Heart left ventricle (tissue), 13 donors: Measurements from ENCODE around the gene ACOXL.

Source experiments
- POLR2A ChIP-seq, 2 donors: fragments of 450-650 bp; IDR thresholded peaks; one replicate each; pipeline ENCODE4 v1.6.1; 2017; ENCODE audit warnings: antibody characterized with exemption in 2 of 2, mild to moderate bottlenecking in 2 of 2, moderate library complexity in 2 of 2
- TF ChIP-seq, protein P1 (sequence below), 12 donors: fragments of 200-600 bp; sonication (generic) in 4 of 12; IDR thresholded peaks; one replicate each; pipeline versions ENCODE4 v1.5.0 to v1.8.0; 2018 to 2022; ENCODE audit warnings: antibody characterized with exemption in 12 of 12, mild to moderate bottlenecking in 5 of 12
- donor health status: ischemic (EF 13 %, LVEDD 7.1; RV severe dilation, severe dysfunction).
- donor health status: DM: no; HTN: yes; CAD: no.
- donor health status: DM: no; HTN: no; CAD: no.
- donor health status: ischemic (EF 25% LVEDD 6.9; RV normal size, moderate dysfunction).
- donor health status: ischemic (EF 25% LVEDD 5.7; RV mildly dilated, moderate dysfunction).
- donor health status: ischemic (EF 35%, LVEDD 5.7; RV mildly dilated, moderate dysfunction).
- donor health status: nonischemic (EF 11% LVEDD 7.7; RV severe dilation, severe dysfunction).
- donor health status: DM: yes; HTN: yes; CAD: no.
- donor health status: PGD.
- donor health status: ischemic (EF 29% LVEDD 5.4; RV normal size, mild dysfunction).
- donor health status: nonischemic (EF 23%, LVEDD 6.1; RV moderate dilation, normal function).

DNA sequence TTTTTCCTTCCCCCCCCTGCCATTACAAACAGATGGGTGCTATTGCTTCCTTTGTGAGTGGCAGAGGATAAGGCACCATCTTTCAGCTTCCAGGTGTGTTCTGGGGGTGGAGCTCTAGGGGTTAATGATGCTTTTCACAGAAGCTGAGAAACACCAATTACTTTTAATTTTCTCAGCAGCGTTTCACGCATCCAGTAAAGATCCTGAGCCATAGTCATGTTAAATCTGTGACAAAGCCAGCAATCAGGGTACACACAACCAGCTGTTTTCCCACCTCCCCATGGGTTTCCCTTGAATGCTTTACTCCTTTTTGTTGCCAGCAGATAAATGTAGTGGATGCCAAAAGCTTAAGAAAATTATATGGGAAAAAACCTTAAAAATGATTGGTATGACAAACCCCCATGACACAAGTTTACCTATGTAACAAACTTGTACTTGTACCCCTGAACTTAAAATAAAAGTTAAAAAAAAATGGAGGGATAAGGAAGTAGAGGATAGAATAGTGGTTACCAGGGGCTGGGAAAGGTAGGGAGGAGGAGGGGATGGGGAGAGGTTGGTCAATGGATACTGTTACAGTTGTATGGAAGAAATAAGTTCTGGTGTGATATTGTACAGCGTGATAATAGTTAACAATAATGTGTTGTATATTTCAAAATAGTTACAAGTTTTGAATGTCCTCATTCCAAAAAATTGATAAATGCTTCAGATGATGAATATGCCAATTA lies 70.0 kb downstream of the ACOXL start:
- no peak for TF ChIP-seq POLR2A (IDR thresholded peaks at IDR 0.05)
- TF ChIP-seq, protein P1, sequence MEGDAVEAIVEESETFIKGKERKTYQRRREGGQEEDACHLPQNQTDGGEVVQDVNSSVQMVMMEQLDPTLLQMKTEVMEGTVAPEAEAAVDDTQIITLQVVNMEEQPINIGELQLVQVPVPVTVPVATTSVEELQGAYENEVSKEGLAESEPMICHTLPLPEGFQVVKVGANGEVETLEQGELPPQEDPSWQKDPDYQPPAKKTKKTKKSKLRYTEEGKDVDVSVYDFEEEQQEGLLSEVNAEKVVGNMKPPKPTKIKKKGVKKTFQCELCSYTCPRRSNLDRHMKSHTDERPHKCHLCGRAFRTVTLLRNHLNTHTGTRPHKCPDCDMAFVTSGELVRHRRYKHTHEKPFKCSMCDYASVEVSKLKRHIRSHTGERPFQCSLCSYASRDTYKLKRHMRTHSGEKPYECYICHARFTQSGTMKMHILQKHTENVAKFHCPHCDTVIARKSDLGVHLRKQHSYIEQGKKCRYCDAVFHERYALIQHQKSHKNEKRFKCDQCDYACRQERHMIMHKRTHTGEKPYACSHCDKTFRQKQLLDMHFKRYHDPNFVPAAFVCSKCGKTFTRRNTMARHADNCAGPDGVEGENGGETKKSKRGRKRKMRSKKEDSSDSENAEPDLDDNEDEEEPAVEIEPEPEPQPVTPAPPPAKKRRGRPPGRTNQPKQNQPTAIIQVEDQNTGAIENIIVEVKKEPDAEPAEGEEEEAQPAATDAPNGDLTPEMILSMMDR (IDR thresholded peaks at IDR 0.05), result no peak
